UCSD-AML1 (cell line): ENCODE results near the gene ITGA11.

Experiments
- DNase-seq: peaks from one replicate; lab custom pipeline; 2025; ENCODE audit not compliant: unreplicated experiment; lab: John Stamatoyannopoulos, UW

Gene ITGA11

GRCh38 chr15:68300115-68300940, 131.6 kb downstream of the ITGA11 start:
- no peak for DNase-seq

GRCh38 chr15:68299436-68299835, 132.5 kb downstream of the ITGA11 start:
- no peak for DNase-seq

- DNase-seq, result no peak
These were observed 133.0 kb downstream of the ITGA11 start for GRCh38 chr15:68298882-68299381.

- DNase-seq, result no peak
These were observed 133.6 kb downstream of the ITGA11 start for GRCh38 chr15:68298336-68298735.

- no peak for DNase-seq
These were observed 136.8 kb downstream of the ITGA11 start for GRCh38 chr15:68295014-68295805.

GRCh38 chr15:68292967-68293366, 139.0 kb downstream of the ITGA11 start:
- DNase-seq, result no peak

GRCh38 chr15:68292157-68292781, 139.7 kb downstream of the ITGA11 start:
- DNase-seq, result no peak

GRCh38 chr15:68290715-68291114, 141.2 kb downstream of the ITGA11 start:
- DNase-seq, result no peak

GRCh38 chr15:68289621-68290352, 142.2 kb downstream of the ITGA11 start:
- DNase-seq, result no peak

- DNase-seq, result no peak
These were observed 142.9 kb downstream of the ITGA11 start for GRCh38 chr15:68289057-68289456.

GRCh38 chr15:68286256-68286655, 145.7 kb downstream of the ITGA11 start:
- no peak for DNase-seq

- DNase-seq, result no peak
These were observed 146.5 kb downstream of the ITGA11 start for GRCh38 chr15:68285259-68285980.

GRCh38 chr15:68284616-68285258, 147.2 kb downstream of the ITGA11 start:
- DNase-seq, result no peak

- no peak for DNase-seq
These were observed 148.6 kb downstream of the ITGA11 start for GRCh38 chr15:68283401-68283800.

GRCh38 chr15:68281008-68281407, 151.0 kb downstream of the ITGA11 start:
- DNase-seq, result no peak

- no peak for DNase-seq
These were observed 151.9 kb downstream of the ITGA11 start for GRCh38 chr15:68279779-68280753.

- DNase-seq, result no peak
These were observed 153.2 kb downstream of the ITGA11 start for GRCh38 chr15:68278595-68279405.

- DNase-seq, result no peak
These were observed 153.7 kb downstream of the ITGA11 start for GRCh38 chr15:68278345-68278594.
